WERI-Rb-1 (cell line): ENCODE results near the gene TP73.
A peak's percentile ranks its signal among the peaks of the same experiment; 100 is the strongest.

Source experiments
- DNase-seq: peaks from one replicate; pipeline ENCODE4 v3.0.0-alpha.2; 2020
- H3K27ac ChIP-seq: fragments of 250-450 bp; sonication (Bioruptor Pico); 2 replicates; pipeline ENCODE4 v1.5.1; 2020; ENCODE audit warnings: mild to moderate bottlenecking, moderate library complexity
- H3K27me3 ChIP-seq: fragments of 250-450 bp; sonication (Bioruptor Pico); 2 replicates; pipeline ENCODE4 v1.5.1; 2021; ENCODE audit warnings: mild to moderate bottlenecking, low read depth, moderate library complexity; ENCODE audit not compliant: insufficient read depth, severe bottlenecking
- H3K36me3 ChIP-seq: fragments of 250-450 bp; sonication (Bioruptor Pico); 2 replicates; pipeline ENCODE4 v1.5.1; 2020; ENCODE audit warnings: mild to moderate bottlenecking, moderate library complexity
- H3K4me3 ChIP-seq: 2 replicates; pipeline ENCODE4 v1.5.1; 2011; ENCODE audit warnings: low read depth, mild to moderate bottlenecking, control low read depth, low read length
- H3K9me3 ChIP-seq: fragments of 250-450 bp; sonication (Bioruptor Pico); 2 replicates; pipeline ENCODE4 v1.5.1; 2021; ENCODE audit warnings: mild to moderate bottlenecking, moderate library complexity; ENCODE audit not compliant: severe bottlenecking
- CTCF ChIP-seq: IDR thresholded peaks from 2 replicates; pipeline ENCODE4 v1.5.1; 2011; ENCODE audit warnings: low read depth, mild to moderate bottlenecking, control low read depth, inconsistent platforms, low read length

The TP73 gene

GRCh38 chr1:3681231-3681897, 29.0 kb downstream of the TP73 start:
- no peak overlapping the region for H3K4me3 ChIP-seq
- peaks cover 31% of the 10 kb centered on the region for H3K36me3 ChIP-seq
- H3K9me3 ChIP-seq: no peaks in the 10 kb centered on the region
- no peak for DNase-seq
- no peaks in the 10 kb centered on the region for H3K27me3 ChIP-seq
- H3K27ac ChIP-seq: peak overlapping the region; percentile 51; the same call in 1 of the 2 replicates
- no peak for TF ChIP-seq CTCF

- H3K27ac ChIP-seq: no peak overlapping the region
Measured at GRCh38 chr1:3681898-3682806, 29.8 kb downstream of the TP73 start.

GRCh38 chr1:3683197-3683596, 30.9 kb downstream of the TP73 start:
- TF ChIP-seq CTCF: no peak
- peaks cover 44% of the 10 kb centered on the region for H3K36me3 ChIP-seq
- DNase-seq: no peak
- H3K27ac ChIP-seq: no peak overlapping the region
- no peaks in the 10 kb centered on the region for H3K27me3 ChIP-seq
- no peaks in the 10 kb centered on the region for H3K9me3 ChIP-seq
- H3K4me3 ChIP-seq: no peak overlapping the region

More at GRCh38 chr1:3681898-3682806, 29.8 kb downstream of the TP73 start:
- TF ChIP-seq CTCF: no peak
- peaks cover 37% of the 10 kb centered on the region for H3K36me3 ChIP-seq
- no peaks in the 10 kb centered on the region for H3K9me3 ChIP-seq
- H3K27me3 ChIP-seq: no peaks in the 10 kb centered on the region
- no peak overlapping the region for H3K4me3 ChIP-seq
- DNase-seq: no peak

GRCh38 chr1:3683992-3684391, 31.7 kb downstream of the TP73 start:
- H3K27ac ChIP-seq: no peak overlapping the region
- no peaks in the 10 kb centered on the region for H3K9me3 ChIP-seq
- TF ChIP-seq CTCF: no peak
- no peak for DNase-seq
- no peaks in the 10 kb centered on the region for H3K27me3 ChIP-seq
- no peak overlapping the region for H3K4me3 ChIP-seq
- peaks cover 49% of the 10 kb centered on the region for H3K36me3 ChIP-seq

- DNase-seq: no peak
- H3K9me3 ChIP-seq: no peaks in the 10 kb centered on the region
Measured at GRCh38 chr1:3685222-3685621, 32.9 kb downstream of the TP73 start.

More at GRCh38 chr1:3685222-3685621, 32.9 kb downstream of the TP73 start:
- H3K36me3 ChIP-seq: peaks cover 52% of the 10 kb centered on the region
- H3K27me3 ChIP-seq: no peaks in the 10 kb centered on the region
- H3K4me3 ChIP-seq: no peak overlapping the region
- H3K27ac ChIP-seq: no peak overlapping the region
- TF ChIP-seq CTCF: no peak
